BLaER1 (cell line): ENCODE measurements around the gene PPP4C.

Experiments used
- H3K27ac ChIP-seq: shearing (Covaris generic); formaldehyde crosslinking; 2 replicates; pipeline ENCODE4 v1.8.1; 2022
- H3K27me3 ChIP-seq: shearing (Covaris generic); formaldehyde crosslinking; 2 replicates; pipeline ENCODE4 v1.8.1; 2022
- H3K36me3 ChIP-seq: shearing (Covaris generic); formaldehyde crosslinking; 2 replicates; pipeline ENCODE4 v1.8.1; 2022
- H3K4me1 ChIP-seq: shearing (Covaris generic); formaldehyde crosslinking; 2 replicates; pipeline ENCODE4 v1.8.1; 2022
- H3K4me2 ChIP-seq: shearing (Covaris generic); formaldehyde crosslinking; 2 replicates; pipeline ENCODE4 v1.8.1; 2022
- H3K4me3 ChIP-seq: shearing (Covaris generic); formaldehyde crosslinking; 2 replicates; pipeline ENCODE4 v1.8.1; 2022
- H3K9ac ChIP-seq: shearing (Covaris generic); formaldehyde crosslinking; 2 replicates; pipeline ENCODE4 v1.8.1; 2022
- H3K9me3 ChIP-seq: shearing (Covaris generic); formaldehyde crosslinking; 2 replicates; pipeline ENCODE4 v1.8.1; 2022
- H4K20me1 ChIP-seq: shearing (Covaris generic); formaldehyde crosslinking; 2 replicates; pipeline ENCODE4 v1.8.1; 2022
- Cebpa-rat ChIP-seq: shearing (Covaris generic); IDR thresholded peaks from 2 replicates; pipeline ENCODE4 v1.8.1; 2022

The PPP4C gene

GRCh38 chr16:30065943-30066760 is 9.6 kb upstream of the PPP4C start:
- Histone ChIP-seq H4K20me1 (peaks cover 56% of the 10 kb centered on the region), H3K4me3 (peak overlapping the region; percentile 97), H3K9me3 (no peaks in the 10 kb centered on the region), H3K4me2 (peak overlapping the region; percentile 94), H3K27ac (peak overlapping the region; percentile 97), H3K4me1 (peaks cover 64% of the 10 kb centered on the region), H3K9ac (peak overlapping the region; percentile 95), H3K36me3 (peaks cover 54% of the 10 kb centered on the region), H3K27me3 (no peaks in the 10 kb centered on the region)
- TF ChIP-seq Cebpa-rat: no peak

DNA sequence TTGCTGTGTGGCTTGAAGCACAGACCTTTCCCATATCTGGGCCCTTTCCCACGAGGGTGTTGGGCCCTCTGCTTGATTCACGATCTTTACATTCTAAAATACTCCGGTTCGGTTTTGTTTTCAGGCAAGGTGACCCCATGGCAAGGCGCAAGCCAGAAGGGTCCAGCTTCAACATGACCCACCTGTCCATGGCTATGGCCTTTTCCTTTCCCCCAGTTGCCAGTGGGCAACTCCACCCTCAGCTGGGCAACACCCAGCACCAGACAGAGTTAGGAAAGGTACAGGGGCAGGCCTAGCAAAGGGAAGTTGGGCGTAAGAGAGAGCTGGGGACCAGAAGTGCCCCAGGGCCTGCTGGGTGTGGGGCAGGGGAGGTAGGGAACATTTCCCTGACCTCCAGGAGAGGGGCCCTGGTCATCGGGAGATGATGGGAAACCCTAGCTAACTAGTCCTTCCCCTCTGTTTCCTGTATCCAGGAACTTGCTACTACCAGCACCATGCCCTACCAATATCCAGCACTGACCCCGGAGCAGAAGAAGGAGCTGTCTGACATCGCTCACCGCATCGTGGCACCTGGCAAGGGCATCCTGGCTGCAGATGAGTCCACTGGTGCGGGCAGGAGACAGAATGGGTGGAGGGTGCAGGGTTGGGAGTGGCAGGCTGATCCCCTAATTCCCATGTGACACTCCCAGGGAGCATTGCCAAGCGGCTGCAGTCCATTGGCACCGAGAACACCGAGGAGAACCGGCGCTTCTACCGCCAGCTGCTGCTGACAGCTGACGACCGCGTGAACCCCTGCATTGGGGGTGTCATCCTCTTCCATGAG is 8.8 kb upstream of the PPP4C start:
- peak overlapping the region; percentile 97 for H3K27ac ChIP-seq
- peaks cover 64% of the 10 kb centered on the region for H4K20me1 ChIP-seq
- peaks cover 60% of the 10 kb centered on the region for H3K4me1 ChIP-seq
- peak overlapping the region; percentile 94 for H3K4me2 ChIP-seq
- peak overlapping the region; percentile 95 for H3K9ac ChIP-seq
- no peaks in the 10 kb centered on the region for H3K27me3 ChIP-seq
- H3K36me3 ChIP-seq: peaks cover 62% of the 10 kb centered on the region
- peak overlapping the region; percentile 97 for H3K4me3 ChIP-seq
- H3K9me3 ChIP-seq: no peaks in the 10 kb centered on the region
- no peak for TF ChIP-seq Cebpa-rat

- Histone ChIP-seq H3K9me3 (no peaks in the 10 kb centered on the region), H3K27ac (peak overlapping the region; percentile 97; the same call in 1 of the 2 replicates), H3K36me3 (peaks cover 68% of the 10 kb centered on the region), H3K27me3 (no peaks in the 10 kb centered on the region), H3K4me3 (peak overlapping the region; percentile 97; the same call in 1 of the 2 replicates), H3K4me1 (peaks cover 58% of the 10 kb centered on the region), H3K4me2 (peak overlapping the region; percentile 94), H4K20me1 (peaks cover 66% of the 10 kb centered on the region), H3K9ac (peak overlapping the region; percentile 95)
- TF ChIP-seq Cebpa-rat: no peak
These were observed 8.2 kb upstream of the PPP4C start for GRCh38 chr16:30067584-30067916.

DNA sequence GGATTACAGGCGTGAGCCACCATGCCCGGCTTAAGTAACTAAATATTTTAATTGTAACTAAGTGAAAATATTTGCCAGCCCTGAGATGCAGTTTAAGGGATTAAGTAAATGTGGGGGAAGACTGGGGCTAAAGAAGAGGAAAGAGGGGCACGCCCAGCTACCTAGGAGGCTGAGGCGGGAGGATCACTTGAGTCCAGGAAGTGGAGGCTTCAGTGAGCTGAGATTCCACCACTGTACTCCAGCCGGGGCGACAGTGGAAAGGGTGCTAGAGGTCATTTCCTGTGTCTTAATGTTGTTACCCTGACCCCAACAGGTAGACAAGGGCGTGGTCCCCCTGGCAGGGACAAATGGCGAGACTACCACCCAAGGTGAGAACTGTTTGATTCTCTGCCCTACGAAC is 7.5 kb upstream of the PPP4C start:
- Histone ChIP-seq H3K36me3 (peaks cover 75% of the 10 kb centered on the region), H3K4me3 (no peak overlapping the region; the same call in 1 of the 2 replicates), H3K9ac (peak overlapping the region; percentile 46; the same call in 1 of the 2 replicates), H3K4me1 (peaks cover 50% of the 10 kb centered on the region), H3K27ac (no peak overlapping the region), H4K20me1 (peaks cover 66% of the 10 kb centered on the region), H3K9me3 (no peaks in the 10 kb centered on the region), H3K27me3 (no peaks in the 10 kb centered on the region), H3K4me2 (peak overlapping the region; percentile 94)
- no peak for TF ChIP-seq Cebpa-rat

DNA sequence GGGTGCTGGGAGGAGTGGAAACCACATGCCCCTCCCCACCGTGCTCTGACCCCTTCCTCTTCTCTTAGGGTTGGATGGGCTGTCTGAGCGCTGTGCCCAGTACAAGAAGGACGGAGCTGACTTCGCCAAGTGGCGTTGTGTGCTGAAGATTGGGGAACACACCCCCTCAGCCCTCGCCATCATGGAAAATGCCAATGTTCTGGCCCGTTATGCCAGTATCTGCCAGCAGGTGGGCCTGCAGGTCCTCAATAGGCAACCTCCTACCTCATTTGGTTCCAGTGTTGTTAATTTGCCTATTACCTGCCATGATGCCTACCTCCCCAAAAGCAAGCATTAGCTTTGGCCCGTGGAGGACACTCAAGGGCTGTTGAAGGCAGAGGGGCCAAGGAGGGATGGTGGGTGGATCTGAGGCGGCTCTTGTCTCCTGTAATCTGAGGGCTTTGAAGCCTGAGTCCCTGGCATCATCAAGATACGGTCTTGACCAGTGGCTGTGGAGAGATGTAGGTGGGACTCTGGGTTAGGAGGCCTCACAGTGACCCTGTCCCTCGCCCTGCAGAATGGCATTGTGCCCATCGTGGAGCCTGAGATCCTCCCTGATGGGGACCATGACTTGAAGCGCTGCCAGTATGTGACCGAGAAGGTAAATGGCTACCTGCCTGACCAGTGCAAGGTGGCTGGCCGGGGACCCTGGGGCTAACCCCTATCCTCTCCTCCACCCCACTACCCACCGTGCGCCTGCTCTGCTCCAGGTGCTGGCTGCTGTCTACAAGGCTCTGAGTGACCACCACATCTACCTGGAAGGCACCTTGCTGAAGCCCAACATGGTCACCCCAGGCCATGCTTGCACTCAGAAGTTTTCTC is 6.8 kb upstream of the PPP4C start:
- Histone ChIP-seq H4K20me1 (peaks cover 66% of the 10 kb centered on the region), H3K4me2 (peak overlapping the region; percentile 94), H3K4me1 (peaks cover 44% of the 10 kb centered on the region), H3K27me3 (no peaks in the 10 kb centered on the region), H3K9me3 (no peaks in the 10 kb centered on the region), H3K4me3 (peak overlapping the region; percentile 41; the same call in 1 of the 2 replicates), H3K36me3 (peaks cover 82% of the 10 kb centered on the region), H3K27ac (peak overlapping the region; percentile 63; the same call in 1 of the 2 replicates), H3K9ac (peak overlapping the region; percentile 62; the same call in 1 of the 2 replicates)
- TF ChIP-seq Cebpa-rat: no peak

- Histone ChIP-seq H3K9ac (peak overlapping the region; percentile 62), H3K36me3 (peaks cover 84% of the 10 kb centered on the region), H4K20me1 (peaks cover 66% of the 10 kb centered on the region), H3K4me1 (peaks cover 50% of the 10 kb centered on the region), H3K27me3 (no peaks in the 10 kb centered on the region), H3K4me2 (peak overlapping the region; percentile 94), H3K27ac (peak overlapping the region; percentile 63), H3K4me3 (peak overlapping the region; percentile 41; the same call in 1 of the 2 replicates), H3K9me3 (no peaks in the 10 kb centered on the region)
- no peak for TF ChIP-seq Cebpa-rat
These were observed 6.0 kb upstream of the PPP4C start for GRCh38 chr16:30069611-30070462.

DNA sequence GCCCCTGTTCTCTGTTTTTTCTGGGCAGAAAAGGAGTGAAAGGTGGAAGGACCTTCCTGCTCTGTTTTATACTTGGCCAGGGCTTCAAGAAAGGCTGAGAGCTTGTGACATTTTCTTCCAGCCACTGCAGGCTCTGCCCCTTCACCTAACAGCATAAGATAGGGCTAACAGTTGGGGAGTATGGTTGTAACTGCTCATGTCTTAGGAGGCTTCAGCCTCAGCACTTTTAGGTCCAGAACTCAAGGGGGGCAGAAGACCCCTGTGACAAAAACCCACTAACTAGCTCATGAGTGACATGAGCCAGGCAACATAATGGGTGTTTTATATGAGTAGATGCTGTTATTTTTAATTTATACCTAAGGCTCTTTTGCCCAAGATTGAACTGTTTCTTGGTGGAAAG is 5.3 kb upstream of the PPP4C start:
- H3K4me1 ChIP-seq: peaks cover 55% of the 10 kb centered on the region
- H3K4me3 ChIP-seq: no peak overlapping the region
- peak overlapping the region; percentile 62 for H3K9ac ChIP-seq
- peaks cover 66% of the 10 kb centered on the region for H4K20me1 ChIP-seq
- H3K9me3 ChIP-seq: no peaks in the 10 kb centered on the region
- no peaks in the 10 kb centered on the region for H3K27me3 ChIP-seq
- TF ChIP-seq Cebpa-rat: no peak
- peak overlapping the region; percentile 63; the same call in 1 of the 2 replicates for H3K27ac ChIP-seq
- peaks cover 84% of the 10 kb centered on the region for H3K36me3 ChIP-seq
- H3K4me2 ChIP-seq: peak overlapping the region; percentile 94

GRCh38 chr16:30076276-30076791 is 540 bp downstream of the PPP4C start:
- TF ChIP-seq Cebpa-rat: no peak
- H3K36me3 ChIP-seq: peaks cover 72% of the 10 kb centered on the region
- H3K27ac ChIP-seq: peak overlapping the region; percentile 92
- peak overlapping the region; percentile 97 for H3K9ac ChIP-seq
- H3K4me1 ChIP-seq: peaks cover 31% of the 10 kb centered on the region
- H3K4me3 ChIP-seq: peak overlapping the region; percentile 98
- no peaks in the 10 kb centered on the region for H3K27me3 ChIP-seq
- H4K20me1 ChIP-seq: peaks cover 59% of the 10 kb centered on the region
- H3K4me2 ChIP-seq: peak overlapping the region; percentile 99
- no peaks in the 10 kb centered on the region for H3K9me3 ChIP-seq
